RWPE2 (cell line): ENCODE data around the gene ATXN7L3.
A peak's percentile ranks its signal among the peaks of the same experiment; 100 is the strongest.

ENCODE experiments used
- ATAC-seq: fragments of 200-7000 bp; cut with Tn5 transposase; 3 replicates; pipeline ENCODE4 v1.9.1; 2021; ENCODE audit warnings: low read depth
- DNase-seq: peaks from one replicate; pipeline ENCODE4 v3.0.0-alpha.2; 2020; ENCODE audit warnings: low spot score
- H3K27ac ChIP-seq: fragments of 450-650 bp; 2 replicates; pipeline ENCODE4 v1.5.1; 2017; ENCODE audit warnings: mild to moderate bottlenecking; ENCODE audit not compliant: poor library complexity, severe bottlenecking
- H3K27me3 ChIP-seq: fragments of 250-450 bp; sonication (Bioruptor Pico); 2 replicates; pipeline ENCODE4 v1.5.1; 2021; ENCODE audit warnings: mild to moderate bottlenecking, moderate library complexity; ENCODE audit not compliant: insufficient read depth, poor library complexity, severe bottlenecking
- H3K36me3 ChIP-seq: fragments of 250-450 bp; sonication (Bioruptor Pico); 2 replicates; pipeline ENCODE4 v1.5.1; 2020; ENCODE audit warnings: low read depth, mild to moderate bottlenecking, moderate library complexity
- H3K4me1 ChIP-seq: fragments of 250-450 bp; sonication (Bioruptor Pico); 2 replicates; pipeline ENCODE4 v1.5.1; 2021; ENCODE audit warnings: mild to moderate bottlenecking, moderate library complexity; ENCODE audit not compliant: insufficient read depth, poor library complexity, severe bottlenecking
- H3K4me3 ChIP-seq: fragments of 250-450 bp; sonication (Bioruptor Pico); 2 replicates; pipeline ENCODE4 v1.5.1; 2021; ENCODE audit warnings: mild to moderate bottlenecking, moderate library complexity; ENCODE audit not compliant: severe bottlenecking
- H3K9me3 ChIP-seq: fragments of 250-450 bp; sonication (Bioruptor Pico); 2 replicates; pipeline ENCODE4 v1.5.1; 2021; ENCODE audit warnings: mild to moderate bottlenecking, moderate library complexity; ENCODE audit not compliant: severe bottlenecking
- TF ChIP-seq, protein P1 (sequence below): fragments of 450-650 bp; IDR thresholded peaks from one replicate; pipeline ENCODE4 v1.5.1; 2017; ENCODE audit warnings: mild to moderate bottlenecking, moderate library complexity; ENCODE audit not compliant: poor library complexity, severe bottlenecking

Gene ATXN7L3

GRCh38 chr17:44229090-44229489, 29.4 kb upstream of the ATXN7L3 start:
- Histone ChIP-seq H3K27me3 (no peaks in the 10 kb centered on the region), H3K4me1 (no peaks in the 10 kb centered on the region), H3K4me3 (no peak overlapping the region), H3K36me3 (no peaks in the 10 kb centered on the region), H3K9me3 (no peaks in the 10 kb centered on the region), H3K27ac (no peak overlapping the region)
- TF ChIP-seq, protein P1, sequence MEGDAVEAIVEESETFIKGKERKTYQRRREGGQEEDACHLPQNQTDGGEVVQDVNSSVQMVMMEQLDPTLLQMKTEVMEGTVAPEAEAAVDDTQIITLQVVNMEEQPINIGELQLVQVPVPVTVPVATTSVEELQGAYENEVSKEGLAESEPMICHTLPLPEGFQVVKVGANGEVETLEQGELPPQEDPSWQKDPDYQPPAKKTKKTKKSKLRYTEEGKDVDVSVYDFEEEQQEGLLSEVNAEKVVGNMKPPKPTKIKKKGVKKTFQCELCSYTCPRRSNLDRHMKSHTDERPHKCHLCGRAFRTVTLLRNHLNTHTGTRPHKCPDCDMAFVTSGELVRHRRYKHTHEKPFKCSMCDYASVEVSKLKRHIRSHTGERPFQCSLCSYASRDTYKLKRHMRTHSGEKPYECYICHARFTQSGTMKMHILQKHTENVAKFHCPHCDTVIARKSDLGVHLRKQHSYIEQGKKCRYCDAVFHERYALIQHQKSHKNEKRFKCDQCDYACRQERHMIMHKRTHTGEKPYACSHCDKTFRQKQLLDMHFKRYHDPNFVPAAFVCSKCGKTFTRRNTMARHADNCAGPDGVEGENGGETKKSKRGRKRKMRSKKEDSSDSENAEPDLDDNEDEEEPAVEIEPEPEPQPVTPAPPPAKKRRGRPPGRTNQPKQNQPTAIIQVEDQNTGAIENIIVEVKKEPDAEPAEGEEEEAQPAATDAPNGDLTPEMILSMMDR, result no peak
- ATAC-seq (no peak), DNase-seq (no peak)

DNA sequence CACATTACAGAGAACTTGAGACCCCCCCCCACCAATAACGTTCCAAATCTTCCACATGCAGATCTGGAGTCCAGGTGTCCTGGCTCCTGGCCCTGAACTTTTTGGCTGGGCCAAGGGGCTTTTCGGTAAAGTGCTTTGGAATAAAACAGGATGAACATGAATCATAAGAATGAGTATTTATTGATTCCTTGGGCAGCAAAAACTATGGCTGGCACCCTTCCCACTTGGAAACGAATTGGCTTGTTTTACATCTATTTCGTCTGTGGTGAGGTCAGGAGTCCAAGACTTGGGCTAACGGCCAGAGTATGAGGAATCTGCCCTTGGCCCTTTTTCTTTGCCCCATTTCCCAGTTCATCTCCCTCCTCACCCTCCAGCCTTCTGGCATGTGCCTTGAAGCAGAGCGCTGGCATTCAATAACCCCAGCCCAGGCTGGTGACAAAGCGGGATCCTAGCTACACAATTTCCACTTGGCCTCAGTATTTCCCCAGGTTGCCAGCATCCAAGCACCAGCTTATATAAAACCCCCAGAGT, 23.9 kb upstream of the ATXN7L3 start:
- Histone ChIP-seq H3K4me1 (peaks cover 19% of the 10 kb centered on the region), H3K27me3 (no peaks in the 10 kb centered on the region), H3K4me3 (no peak overlapping the region), H3K9me3 (no peaks in the 10 kb centered on the region), H3K27ac (peak overlapping the region; percentile 95), H3K36me3 (no peaks in the 10 kb centered on the region)
- ATAC-seq (no peak), DNase-seq (peak; percentile 74)
- TF ChIP-seq, protein P1, result no peak

DNA sequence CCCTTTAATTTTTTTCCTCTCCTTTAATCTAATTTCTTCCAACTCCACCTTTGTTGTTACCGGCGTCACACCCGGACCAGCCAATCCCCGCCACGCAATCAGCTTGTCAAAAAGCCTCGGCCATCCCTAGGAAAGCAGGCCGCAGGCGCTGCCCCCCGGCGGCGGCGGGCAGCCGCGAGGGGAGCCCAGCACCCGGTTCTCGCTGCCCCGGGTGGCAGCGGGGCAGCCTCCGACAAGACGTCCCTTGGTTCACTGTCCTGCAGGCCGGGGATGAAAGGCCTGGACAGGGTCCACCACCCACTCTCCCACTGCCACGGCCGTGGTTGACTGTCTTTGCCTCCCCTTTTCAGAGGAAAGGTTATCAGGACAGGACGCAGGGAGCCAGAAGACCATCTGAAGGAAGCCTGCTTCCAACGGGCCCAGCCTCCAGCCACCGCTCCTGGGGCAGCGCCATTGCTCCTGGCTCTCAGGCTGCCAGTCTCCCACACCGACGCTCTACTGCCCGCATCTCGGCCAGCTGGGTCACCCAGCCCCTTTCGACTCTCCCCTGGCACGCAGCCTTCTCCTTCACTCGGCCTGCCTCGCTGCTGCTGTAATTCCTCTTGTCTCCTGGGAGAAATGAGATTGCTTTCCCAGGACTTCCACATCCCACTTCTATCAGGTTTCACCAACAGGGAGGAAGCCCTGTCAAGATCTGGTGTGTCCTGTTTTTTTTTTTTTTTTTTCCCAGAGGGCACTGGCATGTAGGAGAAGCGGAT, 22.6 kb upstream of the ATXN7L3 start:
- peak overlapping the region; percentile 95 for H3K27ac ChIP-seq
- H3K27me3 ChIP-seq, result no peaks in the 10 kb centered on the region
- H3K4me1 ChIP-seq, result peaks cover 19% of the 10 kb centered on the region
- peak; percentile 32 for ATAC-seq
- H3K36me3 ChIP-seq, result peaks cover 2% of the 10 kb centered on the region
- peak overlapping the region; percentile 83 for H3K4me3 ChIP-seq
- DNase-seq, result peak; percentile 85
- TF ChIP-seq, protein P1, result peak; percentile 29
- no peaks in the 10 kb centered on the region for H3K9me3 ChIP-seq

GRCh38 chr17:44221862-44222111, 22.1 kb upstream of the ATXN7L3 start:
- Histone ChIP-seq H3K9me3 (no peaks in the 10 kb centered on the region), H3K27me3 (no peaks in the 10 kb centered on the region), H3K4me1 (peaks cover 19% of the 10 kb centered on the region), H3K27ac (peak overlapping the region; percentile 95), H3K4me3 (peak overlapping the region; percentile 83), H3K36me3 (peaks cover 7% of the 10 kb centered on the region)
- TF ChIP-seq, protein P1, result no peak
- ATAC-seq (no peak), DNase-seq (no peak)
